Fibroblast of lung (primary cell): Measurements from ENCODE around the gene DNAJC24. TPM values are rescaled to one million over a fixed set of nuclear protein-coding genes. Genes with fewer than 3 reads are reported as not detected.

Source experiments
- DNase-seq, 2 donors: peaks; one replicate each; pipeline versions ENCODE4 v3.0.0 to v3.0.0-alpha.2; 2010; ENCODE audit warnings: low read depth in 2 of 2
- H2AFZ ChIP-seq: 2 replicates; pipeline ENCODE4 v1.5.1; 2012; ENCODE audit warnings: low read length, control low read depth, inconsistent platforms
- H3K27ac ChIP-seq: 2 replicates; pipeline ENCODE4 v1.5.1; 2011; ENCODE audit warnings: low read length, control low read depth; ENCODE audit not compliant: insufficient read depth
- H3K27me3 ChIP-seq: 2 replicates; pipeline ENCODE4 v1.5.1; 2011; ENCODE audit warnings: mild to moderate bottlenecking, low read length; ENCODE audit not compliant: control insufficient read depth, insufficient read depth
- H3K36me3 ChIP-seq: 2 replicates; pipeline ENCODE4 v1.5.1; 2011; ENCODE audit warnings: low read length; ENCODE audit not compliant: control insufficient read depth, insufficient read depth
- H3K4me1 ChIP-seq: 2 replicates; pipeline ENCODE4 v1.5.1; 2011; ENCODE audit warnings: low read length; ENCODE audit not compliant: control insufficient read depth, insufficient read depth; ENCODE audit errors: extremely low read depth
- H3K4me2 ChIP-seq: 2 replicates; pipeline ENCODE4 v1.5.1; 2011; ENCODE audit warnings: low read length, control low read depth; ENCODE audit not compliant: insufficient read depth; ENCODE audit errors: extremely low read depth
- H3K4me3 ChIP-seq, 4 experiments: fragments of 200-600 bp in 1 of 4; sonication (generic) in 1 of 4; replicated peaks in 1 of 4; 2 replicates each; pipeline ENCODE4 v1.5.1; 2011 to 2016; ENCODE audit warnings: low read length in 4 of 4, low read depth in 3 of 4, mild to moderate bottlenecking in 3 of 4, control low read depth in 2 of 4, inconsistent platforms in 1 of 4, mixed read lengths in 1 of 4; ENCODE audit not compliant: insufficient read depth in 1 of 4; ENCODE audit errors: control extremely low read depth in 1 of 4
- H3K79me2 ChIP-seq: 2 replicates; pipeline ENCODE4 v1.5.1; 2012; ENCODE audit warnings: mild to moderate bottlenecking, low read length, inconsistent platforms; ENCODE audit not compliant: control insufficient read depth, insufficient read depth
- H3K9ac ChIP-seq: 2 replicates; pipeline ENCODE4 v1.5.1; 2011; ENCODE audit warnings: mild to moderate bottlenecking, low read length, control low read depth; ENCODE audit not compliant: insufficient read depth
- H3K9me3 ChIP-seq: 2 replicates; pipeline ENCODE4 v1.5.1; 2012; ENCODE audit warnings: low read depth, low read length; ENCODE audit not compliant: control insufficient read depth, insufficient read depth
- H4K20me1 ChIP-seq: 2 replicates; pipeline ENCODE4 v1.5.1; 2011; ENCODE audit warnings: low read length; ENCODE audit not compliant: control insufficient read depth, insufficient read depth; ENCODE audit errors: extremely low read depth
- CTCF ChIP-seq, 2 donors: IDR thresholded peaks in 1 of 2; conservative IDR thresholded peaks in 1 of 2; 1 replicate in 1 of 2; 2 replicates in 1 of 2; pipeline ENCODE4 v1.5.1; 2011 to 2012; ENCODE audit warnings: low read length in 2 of 2, control low read depth in 1 of 2, inconsistent platforms in 1 of 2, low read depth in 1 of 2, mild to moderate bottlenecking in 1 of 2
- EZH2 ChIP-seq: IDR thresholded peaks from 2 replicates; pipeline ENCODE4 v1.5.1; 2012; ENCODE audit warnings: low read length, control low read depth, mild to moderate bottlenecking; ENCODE audit errors: missing control alignments
- polyA plus RNA-seq, 2 donors: library from polyadenylated mRNA; depleted of rRNA in 1 of 2; stranded (reverse) in 1 of 2; unstranded in 1 of 2; fragments of >200 nt; gene quantifications; 2 replicates each; pipeline ENCODE4 v1.2.1, GENCODE V29; 2011 to 2012; ENCODE audit warnings: missing spikeins in 1 of 2
- total RNA-seq: library from RNA; depleted of rRNA; stranded (reverse); fragments of >200 nt; gene quantifications from 2 replicates; pipeline ENCODE4 v1.2.1, GENCODE V29; 2014

Gene DNAJC24
- total and polyA plus RNA-seq, 2 donors (not counting 1 experiment from before 2014, with no cell fraction given) = 13.3 to 19.2 TPM

GRCh38 chr11:31361743-31362142 is 7.9 kb upstream of the DNAJC24 start:
- no peak overlapping the region for H3K27ac ChIP-seq
- no peaks in the 10 kb centered on the region for H3K4me1 ChIP-seq
- TF ChIP-seq EZH2 = no peak
- no peak for TF ChIP-seq CTCF (conservative IDR thresholded peaks at IDR 0.05 in 1 of 2, IDR thresholded peaks at IDR 0.05 in 1 of 2; ENCODE audit: low read depth in 1 of 2, low read length in 2 of 2)
- DNase-seq = no peak
- no peak overlapping the region for H3K4me2 ChIP-seq
- no peak overlapping the region for H3K9ac ChIP-seq
- no peaks in the 10 kb centered on the region for H3K27me3 ChIP-seq
- H4K20me1 ChIP-seq = no peaks in the 10 kb centered on the region
- no peak overlapping the region for H2AFZ ChIP-seq
- H3K36me3 ChIP-seq = no peaks in the 10 kb centered on the region
- H3K4me3 ChIP-seq = no peak overlapping the region
- H3K9me3 ChIP-seq = no peaks in the 10 kb centered on the region
- H3K79me2 ChIP-seq = no peaks in the 10 kb centered on the region

GRCh38 chr11:31366795-31367194 is 2.9 kb upstream of the DNAJC24 start:
- H2AFZ ChIP-seq = no peak overlapping the region
- H3K27ac ChIP-seq = no peak overlapping the region
- H4K20me1 ChIP-seq = no peaks in the 10 kb centered on the region
- no peaks in the 10 kb centered on the region for H3K27me3 ChIP-seq
- no peaks in the 10 kb centered on the region for H3K36me3 ChIP-seq
- H3K4me3 ChIP-seq = no peak overlapping the region
- no peaks in the 10 kb centered on the region for H3K9me3 ChIP-seq
- H3K9ac ChIP-seq = no peak overlapping the region
- H3K79me2 ChIP-seq = peaks cover 5% of the 10 kb centered on the region
- no peak for DNase-seq
- TF ChIP-seq CTCF (conservative IDR thresholded peaks at IDR 0.05 in 1 of 2, IDR thresholded peaks at IDR 0.05 in 1 of 2; ENCODE audit: low read depth in 1 of 2, low read length in 2 of 2) (no peak), EZH2 (no peak)
- no peaks in the 10 kb centered on the region for H3K4me1 ChIP-seq
- H3K4me2 ChIP-seq = no peak overlapping the region

GRCh38 chr11:31375879-31376278 is 6.2 kb downstream of the DNAJC24 start:
- no peaks in the 10 kb centered on the region for H3K4me1 ChIP-seq
- no peak overlapping the region for H3K4me3 ChIP-seq
- H3K4me2 ChIP-seq = no peak overlapping the region
- no peaks in the 10 kb centered on the region for H3K9me3 ChIP-seq
- no peak overlapping the region for H3K9ac ChIP-seq
- TF ChIP-seq EZH2 (no peak), CTCF (conservative IDR thresholded peaks at IDR 0.05 in 1 of 2, IDR thresholded peaks at IDR 0.05 in 1 of 2; ENCODE audit: low read depth in 1 of 2, low read length in 2 of 2) (no peak)
- H4K20me1 ChIP-seq = no peaks in the 10 kb centered on the region
- no peak overlapping the region for H2AFZ ChIP-seq
- H3K79me2 ChIP-seq = no peaks in the 10 kb centered on the region
- H3K36me3 ChIP-seq = no peaks in the 10 kb centered on the region
- DNase-seq = no peak
- H3K27me3 ChIP-seq = no peaks in the 10 kb centered on the region
- H3K27ac ChIP-seq = no peak overlapping the region
